Loucy (cell line): ENCODE data around the gene PDLIM7.

Experiments
- H2AFZ ChIP-seq: fragments of 200-600 bp; sonication (generic); 2 replicates; pipeline ENCODE4 v1.6.0; 2016; ENCODE audit warnings: antibody characterized with exemption, mild to moderate bottlenecking, low read length, moderate library complexity
- H3F3A ChIP-seq: fragments of 200-600 bp; 2 replicates; pipeline ENCODE4 v1.6.0; 2016; ENCODE audit warnings: antibody characterized with exemption, low read depth, mild to moderate bottlenecking
- H3K27me3 ChIP-seq: fragments of 200-600 bp; sonication (generic); 2 replicates; pipeline ENCODE4 v1.6.1; 2014; ENCODE audit warnings: low read length, mild to moderate bottlenecking; ENCODE audit not compliant: insufficient read depth, poor library complexity, severe bottlenecking
- H3K36me3 ChIP-seq: fragments of 200-600 bp; sonication (generic); 2 replicates; pipeline ENCODE4 v1.6.1; 2016; ENCODE audit warnings: low read length; ENCODE audit not compliant: insufficient read depth
- H3K4me1 ChIP-seq: fragments of 200-600 bp; sonication (generic); 2 replicates; pipeline ENCODE4 v1.5.1; 2014; ENCODE audit warnings: low read length, mild to moderate bottlenecking; ENCODE audit not compliant: insufficient read depth, poor library complexity, severe bottlenecking
- H3K4me2 ChIP-seq: fragments of 200-600 bp; sonication (generic); 2 replicates; pipeline ENCODE4 v1.6.0; 2014; ENCODE audit warnings: antibody characterized with exemption, low read length, low read depth, mild to moderate bottlenecking; ENCODE audit not compliant: poor library complexity, severe bottlenecking
- H3K4me3 ChIP-seq: fragments of 200-600 bp; sonication (generic); 2 replicates; pipeline ENCODE4 v1.5.1; 2014; ENCODE audit warnings: low read length, mild to moderate bottlenecking, mixed read lengths; ENCODE audit not compliant: poor library complexity, severe bottlenecking
- H3K79me2 ChIP-seq: fragments of 200-600 bp; sonication (generic); 2 replicates; pipeline ENCODE4 v1.6.1; 2014; ENCODE audit warnings: low read length; ENCODE audit not compliant: insufficient read depth
- H3K9ac ChIP-seq: fragments of 200-600 bp; sonication (generic); 2 replicates; pipeline ENCODE4 v1.6.0; 2014; ENCODE audit warnings: mild to moderate bottlenecking, low read depth, low read length, moderate library complexity; ENCODE audit not compliant: poor library complexity, severe bottlenecking
- H3K9me2 ChIP-seq: fragments of 200-600 bp; sonication (generic); replicated peaks from 2 replicates; pipeline ENCODE4 v1.6.1; 2016; ENCODE audit warnings: low read depth, low read length, mixed read lengths
- H3K9me3 ChIP-seq: fragments of 200-600 bp; sonication (generic); 2 replicates; pipeline ENCODE4 v1.6.1; 2014; ENCODE audit warnings: mild to moderate bottlenecking, antibody characterized with exemption, low read length, low read depth; ENCODE audit not compliant: insufficient read depth
- H4K20me1 ChIP-seq: fragments of 200-600 bp; sonication (generic); 2 replicates; pipeline ENCODE4 v1.6.0; 2014; ENCODE audit warnings: antibody characterized with exemption, low read length, mild to moderate bottlenecking; ENCODE audit not compliant: insufficient read depth, poor library complexity, severe bottlenecking
- EZH2phosphoT487 ChIP-seq: fragments of 200-600 bp; IDR thresholded peaks from 2 replicates; pipeline ENCODE4 v1.6.1; 2018; ENCODE audit warnings: antibody characterized with exemption, mild to moderate bottlenecking, moderate library complexity, borderline replicate concordance
- TF ChIP-seq, protein P1 (sequence below): fragments of 200-600 bp; sonication (generic); conservative IDR thresholded peaks from 2 replicates; pipeline ENCODE4 v1.5.1; 2014; ENCODE audit warnings: mild to moderate bottlenecking, antibody characterized with exemption, low read length

The PDLIM7 gene

DNA sequence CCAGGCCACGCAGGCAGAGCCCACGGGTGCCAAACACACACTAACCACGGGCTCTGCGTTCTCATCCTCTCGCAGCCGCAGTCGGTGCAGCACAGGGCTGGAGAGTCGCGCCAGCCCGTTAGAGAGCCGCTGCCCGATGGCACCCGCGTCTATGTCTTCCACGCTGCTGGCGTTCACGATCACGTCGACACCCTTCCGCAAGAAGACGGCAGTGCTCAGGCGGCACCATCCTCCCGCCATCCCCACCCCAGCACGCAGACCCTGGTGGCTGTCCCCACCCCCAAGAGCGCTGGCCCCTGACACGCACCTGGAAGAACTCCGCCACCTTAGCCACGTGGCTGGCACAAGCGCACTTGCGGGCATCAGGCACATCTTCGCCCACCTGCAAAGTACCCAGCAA is 30.0 kb downstream of the PDLIM7 start:
- Histone ChIP-seq H4K20me1 (peaks cover 33% of the 10 kb centered on the region), H3K9ac (no peak overlapping the region), H3F3A (no peaks in the 10 kb centered on the region), H3K4me2 (no peak overlapping the region), H3K79me2 (peaks cover 40% of the 10 kb centered on the region), H3K36me3 (peaks cover 21% of the 10 kb centered on the region; the same call in 1 of the 2 replicates), H3K4me3 (no peak overlapping the region), H2AFZ (no peak overlapping the region), H3K9me3 (no peaks in the 10 kb centered on the region), H3K27me3 (no peaks in the 10 kb centered on the region), H3K4me1 (peaks cover 16% of the 10 kb centered on the region), H3K9me2 (no peaks in the 10 kb centered on the region)
- no peak for TF ChIP-seq EZH2phosphoT487
- TF ChIP-seq, protein P1, sequence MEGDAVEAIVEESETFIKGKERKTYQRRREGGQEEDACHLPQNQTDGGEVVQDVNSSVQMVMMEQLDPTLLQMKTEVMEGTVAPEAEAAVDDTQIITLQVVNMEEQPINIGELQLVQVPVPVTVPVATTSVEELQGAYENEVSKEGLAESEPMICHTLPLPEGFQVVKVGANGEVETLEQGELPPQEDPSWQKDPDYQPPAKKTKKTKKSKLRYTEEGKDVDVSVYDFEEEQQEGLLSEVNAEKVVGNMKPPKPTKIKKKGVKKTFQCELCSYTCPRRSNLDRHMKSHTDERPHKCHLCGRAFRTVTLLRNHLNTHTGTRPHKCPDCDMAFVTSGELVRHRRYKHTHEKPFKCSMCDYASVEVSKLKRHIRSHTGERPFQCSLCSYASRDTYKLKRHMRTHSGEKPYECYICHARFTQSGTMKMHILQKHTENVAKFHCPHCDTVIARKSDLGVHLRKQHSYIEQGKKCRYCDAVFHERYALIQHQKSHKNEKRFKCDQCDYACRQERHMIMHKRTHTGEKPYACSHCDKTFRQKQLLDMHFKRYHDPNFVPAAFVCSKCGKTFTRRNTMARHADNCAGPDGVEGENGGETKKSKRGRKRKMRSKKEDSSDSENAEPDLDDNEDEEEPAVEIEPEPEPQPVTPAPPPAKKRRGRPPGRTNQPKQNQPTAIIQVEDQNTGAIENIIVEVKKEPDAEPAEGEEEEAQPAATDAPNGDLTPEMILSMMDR: no peak

DNA sequence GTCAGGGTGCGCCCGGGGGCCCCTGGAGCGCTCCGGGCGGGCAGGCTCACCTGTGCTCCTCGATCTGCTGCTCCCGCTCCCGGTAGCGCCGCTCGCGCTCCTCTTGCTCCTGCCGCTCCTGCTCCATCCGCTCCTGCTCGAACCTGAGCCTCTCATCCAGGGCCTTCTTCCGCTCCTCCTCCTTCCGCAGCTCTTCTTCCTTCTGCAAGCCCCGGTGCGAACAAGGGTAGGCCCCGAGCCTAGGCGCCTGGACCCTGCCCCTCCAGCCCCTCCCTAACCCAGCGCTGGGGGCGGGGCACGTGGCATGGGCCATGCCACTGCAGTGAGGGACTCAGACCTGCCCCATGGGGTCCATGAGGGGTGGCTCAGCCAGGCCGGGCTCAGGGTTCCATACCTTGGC is 30.5 kb downstream of the PDLIM7 start:
- no peak overlapping the region for H3K4me2 ChIP-seq
- H3K36me3 ChIP-seq: peaks cover 21% of the 10 kb centered on the region; the same call in 1 of the 2 replicates
- H3K27me3 ChIP-seq: no peaks in the 10 kb centered on the region
- no peaks in the 10 kb centered on the region for H3K9me3 ChIP-seq
- no peaks in the 10 kb centered on the region for H3F3A ChIP-seq
- H3K4me3 ChIP-seq: no peak overlapping the region
- H3K9ac ChIP-seq: no peak overlapping the region
- H3K79me2 ChIP-seq: peaks cover 34% of the 10 kb centered on the region
- no peak overlapping the region for H2AFZ ChIP-seq
- H3K9me2 ChIP-seq: no peaks in the 10 kb centered on the region
- peaks cover 16% of the 10 kb centered on the region for H3K4me1 ChIP-seq
- peaks cover 27% of the 10 kb centered on the region for H4K20me1 ChIP-seq
- TF ChIP-seq, protein P1: no peak
- TF ChIP-seq EZH2phosphoT487: no peak

DNA sequence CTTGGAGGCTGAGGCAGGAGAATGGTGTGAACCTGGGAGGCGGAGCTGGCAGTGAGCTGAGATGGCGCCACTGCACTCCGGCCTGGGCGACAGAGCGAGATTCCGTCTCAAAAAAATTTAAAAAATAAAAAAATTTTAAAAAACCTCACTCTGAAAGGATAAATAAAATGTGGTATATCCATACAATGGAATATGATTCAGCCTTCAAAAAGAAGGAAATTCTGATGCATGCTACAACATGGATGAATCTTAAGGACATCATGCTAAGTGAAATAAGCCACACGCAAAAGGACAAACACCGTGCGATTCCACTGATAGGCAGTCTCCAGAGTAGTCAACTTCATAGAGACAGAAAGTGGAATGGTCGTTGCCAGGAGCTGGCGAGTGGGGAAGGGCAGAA is 32.4 kb downstream of the PDLIM7 start:
- Histone ChIP-seq H3K9ac (no peak overlapping the region), H3K9me3 (no peaks in the 10 kb centered on the region), H3K4me1 (peaks cover 3% of the 10 kb centered on the region), H3F3A (no peaks in the 10 kb centered on the region), H3K4me2 (no peak overlapping the region), H3K9me2 (no peaks in the 10 kb centered on the region), H2AFZ (no peak overlapping the region), H3K79me2 (peaks cover 16% of the 10 kb centered on the region; the same call in 1 of the 2 replicates), H3K36me3 (peaks cover 21% of the 10 kb centered on the region; the same call in 1 of the 2 replicates), H4K20me1 (peaks cover 9% of the 10 kb centered on the region), H3K27me3 (no peaks in the 10 kb centered on the region), H3K4me3 (no peak overlapping the region)
- no peak for TF ChIP-seq EZH2phosphoT487
- TF ChIP-seq, protein P1: no peak
